H9 (cell line): ENCODE measurements around the gene CD209. TPM values are rescaled to one million over a fixed set of nuclear protein-coding genes. Genes with fewer than 3 reads are reported as not detected.
"Not testable (repeated sequence)": the region's sequence is repeated elsewhere in the genome, so short reads cannot be mapped to it uniquely, and the experiment has no call there.

Experiments used
- DNase-seq: peaks from one replicate; pipeline ENCODE4 v3.0.0-alpha.2; 2017
- H2AFZ ChIP-seq: one replicate; pipeline ENCODE4 v1.6.1; 2013; ENCODE audit warnings: mild to moderate bottlenecking, low read length, control low read depth, moderate library complexity
- H2AK5ac ChIP-seq: 2 replicates; pipeline ENCODE4 v1.6.1; 2013; ENCODE audit warnings: low read length, control low read depth, mixed read lengths; ENCODE audit not compliant: insufficient read length
- H2BK120ac ChIP-seq: one replicate; pipeline ENCODE4 v1.6.1; 2013; ENCODE audit warnings: low read depth, mild to moderate bottlenecking, low read length, control low read depth, inconsistent platforms; ENCODE audit not compliant: poor library complexity, severe bottlenecking
- H2BK12ac ChIP-seq: 2 replicates; pipeline ENCODE4 v1.6.1; 2013; ENCODE audit warnings: low read length, control low read depth, mixed read lengths, low read depth; ENCODE audit not compliant: insufficient read length
- H2BK15ac ChIP-seq: 2 replicates; pipeline ENCODE4 v1.6.1; 2013; ENCODE audit warnings: low read depth, low read length, control low read depth
- H2BK20ac ChIP-seq: one replicate; pipeline ENCODE4 v1.6.1; 2013; ENCODE audit warnings: low read depth, mild to moderate bottlenecking, low read length, control low read depth, inconsistent platforms; ENCODE audit not compliant: poor library complexity, severe bottlenecking
- H2BK5ac ChIP-seq: 2 replicates; pipeline ENCODE4 v1.6.1; 2013; ENCODE audit warnings: low read length, control low read depth, mixed read lengths; ENCODE audit not compliant: insufficient read length
- H3K14ac ChIP-seq: 2 replicates; pipeline ENCODE4 v1.6.1; 2013; ENCODE audit warnings: low read length, control low read depth; ENCODE audit not compliant: insufficient read depth
- H3K18ac ChIP-seq: 2 replicates; pipeline ENCODE4 v1.6.1; 2013; ENCODE audit warnings: low read depth, mild to moderate bottlenecking, mixed read lengths, low read length, control low read depth; ENCODE audit not compliant: insufficient read length
- H3K23ac ChIP-seq: 2 replicates; pipeline ENCODE4 v1.6.1; 2013; ENCODE audit warnings: low read length, control low read depth, mixed read lengths, low read depth; ENCODE audit not compliant: insufficient read length
- H3K23me2 ChIP-seq: 2 replicates; pipeline ENCODE4 v1.6.1; 2013; ENCODE audit warnings: low read depth, mild to moderate bottlenecking, mixed read lengths, low read length, control low read depth; ENCODE audit not compliant: insufficient read length, poor library complexity, severe bottlenecking
- H3K27ac ChIP-seq: 2 replicates; pipeline ENCODE4 v1.5.1; 2013; ENCODE audit warnings: low read length, control low read depth, mixed read lengths, low read depth; ENCODE audit not compliant: insufficient read length
- H3K27me3 ChIP-seq: 2 replicates; pipeline ENCODE4 v1.6.1; 2013; ENCODE audit warnings: low read length, control low read depth, inconsistent platforms; ENCODE audit not compliant: insufficient read depth
- H3K4ac ChIP-seq: 2 replicates; pipeline ENCODE4 v1.6.1; 2013; ENCODE audit warnings: low read depth, mild to moderate bottlenecking, control low read depth, inconsistent platforms, low read length, moderate library complexity
- H3K4me1 ChIP-seq: 2 replicates; pipeline ENCODE4 v1.6.1; 2013; ENCODE audit warnings: low read length, control low read depth, inconsistent platforms; ENCODE audit not compliant: insufficient read depth
- H3K4me2 ChIP-seq: 2 replicates; pipeline ENCODE4 v1.6.1; 2013; ENCODE audit warnings: low read length, control low read depth, mixed read lengths; ENCODE audit not compliant: insufficient read length, insufficient read depth
- H3K56ac ChIP-seq: 2 replicates; pipeline ENCODE4 v1.6.1; 2013; ENCODE audit warnings: low read depth, mild to moderate bottlenecking, mixed read lengths, low read length, control low read depth; ENCODE audit not compliant: insufficient read length
- H3K79me1 ChIP-seq: 2 replicates; pipeline ENCODE4 v1.6.1; 2013; ENCODE audit warnings: low read depth, mild to moderate bottlenecking, moderate library complexity, low read length, control low read depth, inconsistent platforms; ENCODE audit not compliant: insufficient read depth, poor library complexity, severe bottlenecking
- H3K79me2 ChIP-seq: 2 replicates; pipeline ENCODE4 v1.6.1; 2013; ENCODE audit warnings: low read length, control low read depth, inconsistent platforms; ENCODE audit not compliant: insufficient read depth
- H3K9ac ChIP-seq: 2 replicates; pipeline ENCODE4 v1.6.1; 2013; ENCODE audit warnings: low read length, control low read depth, mixed read lengths; ENCODE audit not compliant: insufficient read length; ENCODE audit errors: extremely low read depth
- H3K9me3 ChIP-seq: one replicate; pipeline ENCODE4 v1.6.1; 2013; ENCODE audit warnings: low read depth, low read length, inconsistent platforms; ENCODE audit not compliant: control insufficient read depth
- H3T11ph ChIP-seq: one replicate; pipeline ENCODE4 v1.6.1; 2013; ENCODE audit warnings: mild to moderate bottlenecking, low read length, control low read depth, inconsistent platforms
- H4K20me1 ChIP-seq: one replicate; pipeline ENCODE4 v1.6.1; 2013; ENCODE audit not compliant: control insufficient read depth, insufficient read length, insufficient read depth
- H4K5ac ChIP-seq: 2 replicates; pipeline ENCODE4 v1.6.1; 2013; ENCODE audit warnings: low read depth, mild to moderate bottlenecking, mixed read lengths, low read length, control low read depth; ENCODE audit not compliant: insufficient read length
- H4K8ac ChIP-seq: replicated peaks from 2 replicates; pipeline ENCODE4 v1.6.1; 2013; ENCODE audit warnings: low read length, control low read depth, mixed read lengths, low read depth; ENCODE audit not compliant: insufficient read length
- H4K91ac ChIP-seq: 2 replicates; pipeline ENCODE4 v1.6.1; 2013; ENCODE audit warnings: low read depth, mild to moderate bottlenecking, moderate library complexity, mixed read lengths, low read length, control low read depth; ENCODE audit not compliant: insufficient read length
- H3K27ac Mint-ChIP-seq, 3 experiments: 2 replicates in 2 of 3; 3 replicates in 1 of 3; pipeline ENCODE4 v1.8.0; 2020 to 2021; ENCODE audit warnings: mixed read lengths in 3 of 3, mild to moderate bottlenecking in 1 of 3, moderate library complexity in 1 of 3
- H3K27me3 Mint-ChIP-seq: 2 replicates; pipeline ENCODE4 v1.8.0; 2021; ENCODE audit warnings: low read depth, mild to moderate bottlenecking, moderate library complexity, mixed read lengths
- H3K36me3 Mint-ChIP-seq, 3 experiments: 2 replicates in 2 of 3; 3 replicates in 1 of 3; pipeline ENCODE4 v1.8.0; 2020 to 2021; ENCODE audit warnings: low read depth in 3 of 3, mixed read lengths in 3 of 3; ENCODE audit not compliant: insufficient read depth in 1 of 3
- H3K4me1 Mint-ChIP-seq, 2 experiments: 2 replicates each; pipeline ENCODE4 v1.8.0; 2020; ENCODE audit warnings: mixed read lengths in 2 of 2
- H3K4me3 Mint-ChIP-seq, 2 experiments: 2 replicates in 1 of 2; 3 replicates in 1 of 2; pipeline ENCODE4 v1.8.0; 2020 to 2021; ENCODE audit warnings: mild to moderate bottlenecking in 2 of 2, mixed read lengths in 2 of 2, moderate library complexity in 1 of 2
- H3K9me3 Mint-ChIP-seq, 2 experiments: 2 replicates in 1 of 2; 3 replicates in 1 of 2; pipeline ENCODE4 v1.8.0; 2020; ENCODE audit warnings: mild to moderate bottlenecking in 2 of 2, mixed read lengths in 2 of 2, moderate library complexity in 1 of 2
- WGBS: extraction: QIAGEN DNeasy Blood & Tissue Kit; methylation state at CpG from one replicate; pipeline ENCODE4 v1.1.7; 2013; ENCODE audit warnings: missing lambda C conversion rate, low lambda C conversion rate, mixed read lengths; ENCODE audit not compliant: insufficient read length; ENCODE audit errors: extremely low coverage; 5-methylcytosine and 5-hydroxymethylcytosine counted together
- total RNA-seq: library from RNA; stranded (reverse); gene quantifications from 2 replicates; pipeline ENCODE4 v1.2.1, GENCODE V29; 2021

Gene CD209
- total RNA-seq, 1 experiment from 2014 or later: not detected

DNA sequence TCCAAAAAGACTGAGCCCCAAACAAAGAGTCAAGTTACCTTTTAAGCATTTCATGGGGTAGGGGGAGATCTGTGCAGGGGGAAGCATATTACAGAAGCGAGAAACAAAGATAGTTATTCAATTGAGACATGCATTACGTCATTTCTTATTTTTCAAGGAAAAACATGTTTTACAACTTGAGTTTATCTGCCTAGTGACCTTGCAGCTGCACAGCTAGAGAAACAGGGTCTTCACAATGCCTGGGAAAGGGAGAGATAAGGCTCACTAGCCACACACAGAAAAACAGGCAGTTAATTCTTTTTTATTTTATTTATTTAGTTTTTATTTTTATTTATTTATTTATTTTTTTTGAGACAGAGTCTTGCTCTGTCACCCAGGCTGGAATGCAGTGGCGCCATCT is 16.8 kb upstream of the CD209 start:
- no CpG with 5 or more reads among the region's 3 CpGs for WGBS
- H3K27ac ChIP-seq, H3K27me3 ChIP-seq, H2BK12ac ChIP-seq, H3K56ac ChIP-seq, H3K18ac ChIP-seq, H4K5ac ChIP-seq, H2BK15ac ChIP-seq, H2BK5ac ChIP-seq, H3K79me1 ChIP-seq, DNase-seq, H3T11ph ChIP-seq, H4K91ac ChIP-seq, H4K20me1 ChIP-seq, H2BK120ac ChIP-seq, H3K23me2 ChIP-seq, H3K4ac ChIP-seq, H3K4me3 Mint-ChIP-seq, H3K9me3 ChIP-seq, H3K9ac ChIP-seq, H3K4me1 ChIP-seq, H3K23ac ChIP-seq, H2AK5ac ChIP-seq, H3K79me2 ChIP-seq, H4K8ac ChIP-seq, H2AFZ ChIP-seq, H3K14ac ChIP-seq, H3K27ac Mint-ChIP-seq, H2BK20ac ChIP-seq, H3K4me2 ChIP-seq: not testable (repeated sequence)
- peaks cover 15 to 24% of the 10 kb centered on the region in 2 experiments for H3K9me3 Mint-ChIP-seq
- peaks cover 2 to 12% (median 4%) of the 10 kb centered on the region in 3 experiments; a peak in 6 of 7 replicates for H3K36me3 Mint-ChIP-seq
- H3K27me3 Mint-ChIP-seq: peaks cover 41% of the 10 kb centered on the region
- peaks cover 6 to 12% of the 10 kb centered on the region in 2 experiments for H3K4me1 Mint-ChIP-seq
